ENCODE measurements around the gene TSKU.

The TSKU gene

GRCh38 chr11:76736266-76736665, 46.9 kb upstream of the TSKU start:
- no peak for DNase-seq (ENCODE audit: low spot score)
- Histone ChIP-seq H3K9ac (ENCODE audit: low read depth, low read length, poor library complexity) (no peak overlapping the region), H2BK12ac (ENCODE audit: low read length) (no peak overlapping the region), H3K27ac (replicated peaks; ENCODE audit: low read length) (no peak overlapping the region), H3K14ac (ENCODE audit: low read length) (no peak overlapping the region), H3K36me3 (replicated peaks in 1 of 2; ENCODE audit: control insufficient read depth in 2 of 2, insufficient read depth in 2 of 2, low read length in 2 of 2) (no peaks in the 10 kb centered on the region), H2BK5ac (ENCODE audit: low read length) (no peak overlapping the region), H3K4me1 (ENCODE audit: control insufficient read depth in 2 of 2, insufficient read depth in 1 of 2, low read depth in 1 of 2, low read length in 2 of 2) (peaks cover 2 to 9% of the 10 kb centered on the region in 2 donors), H2BK15ac (ENCODE audit: low read length) (no peak overlapping the region), H4K8ac (ENCODE audit: low read depth, low read length) (no peak overlapping the region), H3K4me2 (ENCODE audit: insufficient read depth, low read length, poor library complexity, severe bottlenecking) (no peak overlapping the region), H2BK120ac (ENCODE audit: low read depth, low read length) (no peak overlapping the region), H3K79me1 (ENCODE audit: low read depth, low read length) (no peaks in the 10 kb centered on the region), H3K4me3 (ENCODE audit: low read length in 2 of 2) (no peak overlapping the region), H3K27me3 (ENCODE audit: control insufficient read depth in 3 of 3, insufficient read depth in 3 of 3, low read depth in 1 of 3, low read length in 3 of 3) (peaks cover 0 to 24% (median 0%) of the 10 kb centered on the region in 3 experiments), H4K91ac (ENCODE audit: low read depth, low read length, poor library complexity) (no peak overlapping the region), H3K4ac (ENCODE audit: low read length) (no peak overlapping the region), H2AFZ (ENCODE audit: low read length) (peak overlapping the region; percentile 70), H3K18ac (ENCODE audit: low read length) (no peak overlapping the region), H3K9me3 (replicated peaks in 1 of 2; ENCODE audit: control insufficient read depth in 2 of 2, insufficient read depth in 1 of 2, low read depth in 1 of 2, low read length in 2 of 2) (no peaks in the 10 kb centered on the region), H3K23ac (ENCODE audit: low read depth, low read length, poor library complexity) (no peak overlapping the region), H2AK5ac (ENCODE audit: low read depth, low read length) (no peak overlapping the region)
- no CpG with 5 or more reads among the region's 4 CpGs for WGBS, 2 donors (ENCODE audit: extremely low coverage in 2 of 2, insufficient read length in 2 of 2, insufficient replicate concordance in 1 of 2)

DNA sequence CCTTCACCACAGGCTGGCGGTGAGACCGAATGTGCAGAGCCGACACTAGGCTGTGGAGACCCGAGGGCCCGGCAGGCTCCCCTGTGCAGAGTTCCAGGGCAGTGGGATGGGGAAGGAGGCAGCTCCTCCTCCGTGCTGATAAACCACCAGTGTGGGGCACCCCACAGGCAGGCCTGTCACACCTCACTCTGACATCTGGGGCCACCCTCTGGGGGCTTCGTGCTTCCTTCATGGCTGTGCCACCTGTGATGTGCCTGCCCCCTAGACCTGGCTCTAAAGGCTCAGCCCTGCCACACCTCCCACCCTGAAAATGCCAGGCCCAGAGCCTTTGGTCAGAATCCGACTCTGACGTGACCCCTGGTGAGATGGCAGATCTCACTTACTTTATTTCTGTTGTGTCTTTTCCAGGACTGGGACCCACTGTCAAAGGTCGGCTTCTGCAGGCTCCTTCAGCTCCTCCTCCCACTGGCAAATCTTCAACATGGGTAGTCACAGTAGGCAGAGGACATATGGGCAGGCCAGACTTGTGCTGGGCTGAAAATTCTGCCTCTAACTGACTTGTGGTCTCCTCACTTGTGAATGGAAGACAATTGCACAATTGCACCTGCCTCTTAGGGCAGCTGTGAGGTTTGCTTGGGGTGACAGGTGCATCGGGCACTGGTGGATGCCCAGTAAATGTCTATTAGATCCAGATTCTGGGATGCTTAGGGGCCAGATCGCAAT, 46.2 kb upstream of the TSKU start:
- H2AFZ ChIP-seq (ENCODE audit: low read length) = no peak overlapping the region
- WGBS, 2 donors (ENCODE audit: extremely low coverage in 2 of 2, insufficient read length in 2 of 2, insufficient replicate concordance in 1 of 2) = no CpG with 5 or more reads among the region's 12 CpGs
- H3K9ac ChIP-seq (ENCODE audit: low read depth, low read length, poor library complexity) = no peak overlapping the region
- no peak overlapping the region for H3K4me2 ChIP-seq (ENCODE audit: insufficient read depth, low read length, poor library complexity, severe bottlenecking)
- no peak overlapping the region for H2BK15ac ChIP-seq (ENCODE audit: low read length)
- H3K27me3 ChIP-seq (ENCODE audit: control insufficient read depth in 3 of 3, insufficient read depth in 3 of 3, low read depth in 1 of 3, low read length in 3 of 3) = peaks cover 0 to 24% (median 0%) of the 10 kb centered on the region in 3 experiments
- no peak overlapping the region for H2BK120ac ChIP-seq (ENCODE audit: low read depth, low read length)
- H2BK12ac ChIP-seq (ENCODE audit: low read length) = no peak overlapping the region
- H3K4ac ChIP-seq (ENCODE audit: low read length) = no peak overlapping the region
- no peak overlapping the region for H4K91ac ChIP-seq (ENCODE audit: low read depth, low read length, poor library complexity)
- H2AK5ac ChIP-seq (ENCODE audit: low read depth, low read length) = no peak overlapping the region
- H3K4me3 ChIP-seq (ENCODE audit: low read length in 2 of 2) = no peak overlapping the region
- H3K14ac ChIP-seq (ENCODE audit: low read length) = no peak overlapping the region
- H3K79me1 ChIP-seq (ENCODE audit: low read depth, low read length) = no peaks in the 10 kb centered on the region
- no peaks in the 10 kb centered on the region for H3K9me3 ChIP-seq (replicated peaks in 1 of 2; ENCODE audit: control insufficient read depth in 2 of 2, insufficient read depth in 1 of 2, low read depth in 1 of 2, low read length in 2 of 2)
- H3K23ac ChIP-seq (ENCODE audit: low read depth, low read length, poor library complexity) = no peak overlapping the region
- H3K4me1 ChIP-seq (ENCODE audit: control insufficient read depth in 2 of 2, insufficient read depth in 1 of 2, low read depth in 1 of 2, low read length in 2 of 2) = peaks cover 2 to 9% of the 10 kb centered on the region in 2 donors
- no peak overlapping the region for H3K27ac ChIP-seq (replicated peaks; ENCODE audit: low read length)
- peak overlapping the region; percentile 23 for H3K18ac ChIP-seq (ENCODE audit: low read length)
- H3K36me3 ChIP-seq (replicated peaks in 1 of 2; ENCODE audit: control insufficient read depth in 2 of 2, insufficient read depth in 2 of 2, low read length in 2 of 2) = no peaks in the 10 kb centered on the region
- DNase-seq (ENCODE audit: low spot score) = no peak
- no peak overlapping the region for H4K8ac ChIP-seq (ENCODE audit: low read depth, low read length)
- no peak overlapping the region for H2BK5ac ChIP-seq (ENCODE audit: low read length)

DNA sequence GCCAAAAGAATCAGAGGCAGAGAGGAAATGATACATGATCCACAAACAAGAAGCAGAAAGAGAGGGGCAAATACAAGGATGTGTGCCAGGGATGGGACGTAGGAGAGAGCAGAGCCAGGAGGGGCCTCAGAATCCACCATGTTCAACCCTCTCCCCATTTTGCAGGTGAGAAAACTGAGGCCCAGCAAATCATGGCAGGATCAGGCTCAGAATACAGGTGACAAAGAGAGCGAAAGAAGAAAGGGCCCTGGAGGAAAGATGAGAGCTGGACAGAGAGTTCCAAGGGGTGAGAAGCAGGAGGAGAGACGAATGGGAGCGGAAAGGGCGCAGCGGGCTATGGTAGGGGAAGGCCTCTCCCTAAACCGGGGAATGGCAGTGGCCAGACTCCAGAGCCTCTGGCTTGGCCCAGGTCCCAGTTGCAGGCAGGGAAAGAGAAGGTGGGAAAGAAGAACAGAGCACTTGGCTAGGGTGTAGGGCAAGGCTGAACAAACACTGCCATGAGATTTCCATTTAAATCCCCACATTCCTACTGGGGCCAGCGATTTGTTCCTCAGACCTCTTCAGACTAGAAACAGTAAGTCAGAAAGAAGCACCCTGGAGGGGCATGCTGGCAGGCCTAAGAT, 44.4 kb upstream of the TSKU start:
- Histone ChIP-seq H2BK12ac (ENCODE audit: low read length) (no peak overlapping the region), H3K4me1 (ENCODE audit: control insufficient read depth in 2 of 2, insufficient read depth in 1 of 2, low read depth in 1 of 2, low read length in 2 of 2) (peaks cover 2 to 9% of the 10 kb centered on the region in 2 donors), H3K9me3 (replicated peaks in 1 of 2; ENCODE audit: control insufficient read depth in 2 of 2, insufficient read depth in 1 of 2, low read depth in 1 of 2, low read length in 2 of 2) (no peaks in the 10 kb centered on the region), H4K8ac (ENCODE audit: low read depth, low read length) (no peak overlapping the region), H2AFZ (ENCODE audit: low read length) (no peak overlapping the region), H2BK15ac (ENCODE audit: low read length) (no peak overlapping the region), H3K14ac (ENCODE audit: low read length) (no peak overlapping the region), H3K4me3 (ENCODE audit: low read length in 2 of 2) (no peak overlapping the region), H3K27me3 (ENCODE audit: control insufficient read depth in 3 of 3, insufficient read depth in 3 of 3, low read depth in 1 of 3, low read length in 3 of 3) (peaks cover 0 to 24% (median 0%) of the 10 kb centered on the region in 3 experiments), H4K91ac (ENCODE audit: low read depth, low read length, poor library complexity) (no peak overlapping the region), H3K9ac (ENCODE audit: low read depth, low read length, poor library complexity) (no peak overlapping the region), H2BK120ac (ENCODE audit: low read depth, low read length) (no peak overlapping the region), H3K79me1 (ENCODE audit: low read depth, low read length) (no peaks in the 10 kb centered on the region), H3K4me2 (ENCODE audit: insufficient read depth, low read length, poor library complexity, severe bottlenecking) (no peak overlapping the region), H3K27ac (replicated peaks; ENCODE audit: low read length) (no peak overlapping the region), H2AK5ac (ENCODE audit: low read depth, low read length) (no peak overlapping the region), H2BK5ac (ENCODE audit: low read length) (no peak overlapping the region), H3K4ac (ENCODE audit: low read length) (no peak overlapping the region), H3K18ac (ENCODE audit: low read length) (no peak overlapping the region), H3K23ac (ENCODE audit: low read depth, low read length, poor library complexity) (no peak overlapping the region), H3K36me3 (replicated peaks in 1 of 2; ENCODE audit: control insufficient read depth in 2 of 2, insufficient read depth in 2 of 2, low read length in 2 of 2) (no peaks in the 10 kb centered on the region)
- DNase-seq (ENCODE audit: low spot score) = no peak
- WGBS, 2 donors (ENCODE audit: extremely low coverage in 2 of 2, insufficient read length in 2 of 2, insufficient replicate concordance in 1 of 2) = no CpG with 5 or more reads among the region's 8 CpGs

GRCh38 chr11:76739798-76740197, 43.4 kb upstream of the TSKU start:
- Histone ChIP-seq H3K9me3 (replicated peaks in 1 of 2; ENCODE audit: control insufficient read depth in 2 of 2, insufficient read depth in 1 of 2, low read depth in 1 of 2, low read length in 2 of 2) (peaks cover 0 to 2% of the 10 kb centered on the region in 2 donors), H3K27ac (replicated peaks; ENCODE audit: low read length) (no peak overlapping the region), H3K4me1 (ENCODE audit: control insufficient read depth in 2 of 2, insufficient read depth in 1 of 2, low read depth in 1 of 2, low read length in 2 of 2) (peaks cover 2 to 9% of the 10 kb centered on the region in 2 donors), H2BK12ac (ENCODE audit: low read length) (no peak overlapping the region), H3K79me1 (ENCODE audit: low read depth, low read length) (no peaks in the 10 kb centered on the region), H3K18ac (ENCODE audit: low read length) (no peak overlapping the region), H3K4me2 (ENCODE audit: insufficient read depth, low read length, poor library complexity, severe bottlenecking) (no peak overlapping the region), H4K8ac (ENCODE audit: low read depth, low read length) (no peak overlapping the region), H3K4me3 (ENCODE audit: low read length in 2 of 2) (no peak overlapping the region), H2BK120ac (ENCODE audit: low read depth, low read length) (no peak overlapping the region), H3K27me3 (ENCODE audit: control insufficient read depth in 3 of 3, insufficient read depth in 3 of 3, low read depth in 1 of 3, low read length in 3 of 3) (peaks cover 0 to 24% (median 0%) of the 10 kb centered on the region in 3 experiments), H3K9ac (ENCODE audit: low read depth, low read length, poor library complexity) (no peak overlapping the region), H2BK15ac (ENCODE audit: low read length) (no peak overlapping the region), H3K14ac (ENCODE audit: low read length) (no peak overlapping the region), H3K23ac (ENCODE audit: low read depth, low read length, poor library complexity) (no peak overlapping the region), H3K36me3 (replicated peaks in 1 of 2; ENCODE audit: control insufficient read depth in 2 of 2, insufficient read depth in 2 of 2, low read length in 2 of 2) (no peaks in the 10 kb centered on the region), H2AFZ (ENCODE audit: low read length) (no peak overlapping the region), H2AK5ac (ENCODE audit: low read depth, low read length) (no peak overlapping the region), H2BK5ac (ENCODE audit: low read length) (no peak overlapping the region), H3K4ac (ENCODE audit: low read length) (no peak overlapping the region), H4K91ac (ENCODE audit: low read depth, low read length, poor library complexity) (no peak overlapping the region)
- DNase-seq (ENCODE audit: low spot score) = no peak
- WGBS, 2 donors (ENCODE audit: extremely low coverage in 2 of 2, insufficient read length in 2 of 2, insufficient replicate concordance in 1 of 2) = no CpG with 5 or more reads among the region's 6 CpGs

All from neuronal stem cell (in vitro differentiated cells).